Ishikawa (cell line): ENCODE measurements around the gene SS18L1.

Experiments
- CEBPB ChIP-seq: IDR thresholded peaks from 2 replicates; pipeline ENCODE4 v1.6.1; 2012
- EGR1 ChIP-seq: IDR thresholded peaks from 2 replicates; pipeline ENCODE4 v1.6.1; 2012
- EP300 ChIP-seq: IDR thresholded peaks from 2 replicates; pipeline ENCODE4 v1.6.1; 2012; ENCODE audit warnings: borderline replicate concordance
- FOXM1 ChIP-seq: IDR thresholded peaks from 2 replicates; pipeline ENCODE4 v1.6.1; 2012; ENCODE audit warnings: low read depth, borderline replicate concordance
- RAD21 ChIP-seq: IDR thresholded peaks from 2 replicates; pipeline ENCODE4 v1.6.1; 2012; ENCODE audit warnings: low read depth
- ZBTB7A ChIP-seq: IDR thresholded peaks from 2 replicates; pipeline ENCODE4 v1.6.1; 2012; ENCODE audit warnings: low read depth
- TF ChIP-seq, protein P1 (sequence below): IDR thresholded peaks from 2 replicates; pipeline ENCODE4 v1.6.1; 2012

DNA sequence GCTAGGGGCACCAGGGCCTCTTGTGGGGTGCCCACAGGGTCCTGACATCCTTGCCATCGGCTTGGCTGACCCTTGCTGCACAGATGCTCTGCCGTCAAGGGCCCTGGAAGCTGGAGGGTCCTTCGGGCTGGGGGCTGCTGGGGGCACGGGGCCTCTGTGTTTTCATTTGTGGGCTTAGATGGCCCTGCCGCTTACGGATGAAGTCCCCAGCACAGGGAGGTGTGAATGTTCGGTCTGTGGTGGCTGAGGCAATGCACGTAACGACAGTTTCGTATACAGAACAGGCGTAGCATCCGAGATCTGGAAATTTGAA, 14.5 kb downstream of the SS18L1 start:
- TF ChIP-seq RAD21: no peak
- no peak for TF ChIP-seq EGR1
- TF ChIP-seq ZBTB7A: no peak
- TF ChIP-seq FOXM1: no peak
- TF ChIP-seq, protein P1, sequence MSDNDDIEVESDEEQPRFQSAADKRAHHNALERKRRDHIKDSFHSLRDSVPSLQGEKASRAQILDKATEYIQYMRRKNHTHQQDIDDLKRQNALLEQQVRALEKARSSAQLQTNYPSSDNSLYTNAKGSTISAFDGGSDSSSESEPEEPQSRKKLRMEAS: no peak
- no peak for TF ChIP-seq EP300
- TF ChIP-seq CEBPB: no peak
